Neutrophil (primary cell): Measurements from ENCODE around the gene MYO6.

Source experiments
- H3K27ac ChIP-seq: fragments of 200-600 bp; sonication (generic); 2 replicates; pipeline ENCODE4 v1.5.1; 2016; ENCODE audit warnings: mild to moderate bottlenecking, moderate library complexity
- H3K27me3 ChIP-seq: fragments of 200-600 bp; sonication (generic); 2 replicates; pipeline ENCODE4 v1.6.0; 2016; ENCODE audit warnings: mild to moderate bottlenecking
- H3K36me3 ChIP-seq: fragments of 200-600 bp; sonication (generic); 2 replicates; pipeline ENCODE4 v1.5.1; 2017
- H3K4me1 ChIP-seq, 2 experiments: fragments of 200-600 bp in 1 of 2; sonication (generic) in 1 of 2; 1 replicate in 1 of 2; 2 replicates in 1 of 2; pipeline versions ENCODE4 v1.5.1 to v1.6.1; 2013 to 2016; ENCODE audit warnings: low read depth in 1 of 2, low read length in 1 of 2, mild to moderate bottlenecking in 1 of 2, moderate library complexity in 1 of 2; ENCODE audit not compliant: control insufficient read depth in 1 of 2, insufficient read depth in 1 of 2
- H3K4me3 ChIP-seq, 2 experiments: fragments of 200-600 bp in 1 of 2; sonication (generic) in 1 of 2; 1 replicate in 1 of 2; 2 replicates in 1 of 2; pipeline ENCODE4 v1.5.1; 2013 to 2016; ENCODE audit warnings: low read depth in 1 of 2, low read length in 1 of 2, mild to moderate bottlenecking in 1 of 2, moderate library complexity in 1 of 2
- H3K9me3 ChIP-seq: fragments of 200-600 bp; sonication (generic); 2 replicates; pipeline ENCODE4 v1.5.1; 2016
- CTCF ChIP-seq: fragments of 200-600 bp; sonication (generic); IDR thresholded peaks from 2 replicates; pipeline ENCODE4 v1.5.1; 2016; ENCODE audit warnings: antibody characterized with exemption

MYO6 gene

DNA sequence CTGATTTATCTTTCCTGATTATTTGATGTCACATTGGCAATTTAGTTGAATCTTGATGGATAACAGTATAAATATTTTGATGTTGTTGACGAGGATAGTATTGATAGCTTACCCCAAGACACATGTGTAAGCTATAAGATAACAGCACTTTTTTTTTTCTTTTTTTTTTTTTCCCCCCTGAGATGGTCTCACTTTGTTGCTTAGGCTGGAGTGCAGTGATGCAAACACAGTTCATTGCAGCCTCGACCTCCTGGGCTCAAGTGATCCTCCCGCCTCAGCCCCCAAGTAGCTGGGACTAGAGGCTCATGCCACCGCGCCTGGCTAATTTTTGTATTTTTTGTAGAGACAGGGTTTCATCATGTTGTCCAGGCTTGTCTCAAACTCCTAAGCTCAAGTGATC, 21.8 kb downstream of the MYO6 start:
- Histone ChIP-seq H3K4me1 (no peaks in the 10 kb centered on the region), H3K4me3 (no peak overlapping the region), H3K27ac (no peak overlapping the region), H3K9me3 (no peaks in the 10 kb centered on the region), H3K36me3 (no peaks in the 10 kb centered on the region), H3K27me3 (peaks cover 3% of the 10 kb centered on the region)
- TF ChIP-seq CTCF, result no peak

GRCh38 chr6:75775219-75775618, 26.2 kb downstream of the MYO6 start:
- Histone ChIP-seq H3K27me3 (peaks cover 3% of the 10 kb centered on the region), H3K36me3 (no peaks in the 10 kb centered on the region), H3K9me3 (no peaks in the 10 kb centered on the region), H3K4me3 (no peak overlapping the region), H3K27ac (no peak overlapping the region), H3K4me1 (no peaks in the 10 kb centered on the region)
- no peak for TF ChIP-seq CTCF

DNA sequence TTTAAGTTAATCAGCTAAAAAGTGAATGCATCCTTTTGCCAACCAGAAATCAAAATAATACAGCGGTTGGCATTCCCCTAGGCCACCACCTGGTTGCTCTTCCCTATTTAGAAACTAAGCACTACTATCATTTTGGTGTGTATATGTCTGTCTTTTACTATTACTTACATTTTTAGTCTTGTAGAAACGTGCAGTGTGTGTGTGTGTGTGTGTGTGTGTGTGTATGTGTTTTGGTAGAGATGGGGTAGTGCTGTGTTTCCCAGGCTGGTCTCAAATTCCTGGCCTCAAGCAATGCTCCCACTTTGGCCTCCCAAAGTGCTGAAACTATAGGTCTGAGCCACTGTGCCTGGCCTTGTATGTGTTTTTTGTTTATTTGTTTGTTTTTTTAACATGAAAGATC, 27.4 kb downstream of the MYO6 start:
- no peak for TF ChIP-seq CTCF
- Histone ChIP-seq H3K27ac (no peak overlapping the region), H3K27me3 (peaks cover 3% of the 10 kb centered on the region), H3K4me3 (no peak overlapping the region), H3K9me3 (no peaks in the 10 kb centered on the region), H3K4me1 (no peaks in the 10 kb centered on the region), H3K36me3 (no peaks in the 10 kb centered on the region)

DNA sequence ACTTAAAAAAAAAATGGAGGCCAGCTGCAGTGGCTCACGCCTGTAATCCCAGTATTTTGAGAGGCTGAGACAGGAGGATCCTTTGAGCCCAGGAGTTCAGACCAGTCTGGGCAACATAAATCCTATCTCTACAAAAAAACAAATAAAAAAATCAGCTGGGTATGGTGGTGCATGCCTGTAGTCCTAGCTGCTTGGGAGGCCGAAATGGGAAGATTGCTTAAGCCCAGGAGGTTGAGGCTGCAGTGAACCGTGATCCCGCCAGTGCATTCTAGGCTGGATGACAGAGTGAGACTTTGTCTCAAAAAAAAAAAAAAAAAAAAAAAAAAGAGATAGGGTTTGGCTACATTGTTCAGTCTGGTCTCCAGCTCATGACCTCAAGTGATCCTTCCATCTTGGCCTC, 29.7 kb downstream of the MYO6 start:
- Histone ChIP-seq H3K4me3 (no peak overlapping the region), H3K36me3 (no peaks in the 10 kb centered on the region), H3K27ac (no peak overlapping the region), H3K4me1 (no peaks in the 10 kb centered on the region), H3K9me3 (no peaks in the 10 kb centered on the region), H3K27me3 (no peaks in the 10 kb centered on the region)
- TF ChIP-seq CTCF, result no peak

DNA sequence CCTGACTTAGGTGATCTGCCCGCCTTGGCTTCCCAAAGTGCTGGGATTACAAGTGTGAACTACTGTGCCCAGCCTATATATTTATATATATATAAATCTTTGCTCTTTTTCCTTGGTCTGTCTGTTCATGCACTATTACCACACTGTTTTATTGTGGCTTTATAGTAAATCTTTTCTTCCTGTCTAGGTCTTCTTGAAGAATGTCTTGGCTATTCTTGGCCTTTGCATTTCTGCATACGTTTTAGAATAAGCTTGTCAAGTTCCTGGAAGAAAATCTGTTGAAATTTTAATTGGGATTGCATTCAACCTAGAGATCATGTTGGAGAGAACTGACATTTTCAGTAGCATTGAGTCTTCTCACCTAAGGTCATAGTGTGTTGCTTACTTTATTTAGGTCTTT, 37.1 kb downstream of the MYO6 start:
- H3K9me3 ChIP-seq, result no peaks in the 10 kb centered on the region
- TF ChIP-seq CTCF, result no peak
- H3K4me1 ChIP-seq, result no peaks in the 10 kb centered on the region
- no peaks in the 10 kb centered on the region for H3K36me3 ChIP-seq
- no peak overlapping the region for H3K4me3 ChIP-seq
- H3K27me3 ChIP-seq, result no peaks in the 10 kb centered on the region
- H3K27ac ChIP-seq, result no peak overlapping the region

DNA sequence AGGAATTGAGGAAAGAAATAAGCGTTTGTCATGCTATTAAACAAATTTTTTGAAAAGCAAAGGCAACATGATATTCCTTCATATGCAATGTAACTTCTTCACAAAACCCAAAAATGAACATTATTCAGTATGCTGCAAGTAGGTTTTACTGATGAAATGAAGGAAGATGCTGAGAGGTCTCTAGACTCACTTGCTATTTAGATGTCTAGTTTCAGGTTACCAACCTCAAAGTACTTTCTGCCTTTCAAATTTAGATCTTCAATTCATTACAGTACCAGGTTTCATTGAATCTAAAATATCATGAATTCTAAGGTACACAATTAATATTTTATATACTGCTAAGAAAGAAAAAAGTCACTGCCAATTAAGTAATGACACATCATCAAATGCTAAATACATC, 39.9 kb downstream of the MYO6 start:
- no peaks in the 10 kb centered on the region for H3K4me1 ChIP-seq
- H3K27ac ChIP-seq, result no peak overlapping the region
- H3K27me3 ChIP-seq, result no peaks in the 10 kb centered on the region
- TF ChIP-seq CTCF, result no peak
- no peaks in the 10 kb centered on the region for H3K9me3 ChIP-seq
- no peaks in the 10 kb centered on the region for H3K36me3 ChIP-seq
- H3K4me3 ChIP-seq, result no peak overlapping the region
